ENCODE measurements around the gene GSTO1.
A peak's percentile ranks its signal among the peaks of the same experiment; 100 is the strongest.
"Not testable (repeated sequence)": the region's sequence is repeated elsewhere in the genome, so short reads cannot be mapped to it uniquely, and the experiment has no call there.

Gene GSTO1

GRCh38 chr10:104254493-104255310 lies at the start of gene GSTO1:
Gene GSTO1 (plus strand): TSS chr10:104254892. CDS start chr10:104254929, 37 bp downstream.
- peak; percentile 55 for DNase-seq

DNA sequence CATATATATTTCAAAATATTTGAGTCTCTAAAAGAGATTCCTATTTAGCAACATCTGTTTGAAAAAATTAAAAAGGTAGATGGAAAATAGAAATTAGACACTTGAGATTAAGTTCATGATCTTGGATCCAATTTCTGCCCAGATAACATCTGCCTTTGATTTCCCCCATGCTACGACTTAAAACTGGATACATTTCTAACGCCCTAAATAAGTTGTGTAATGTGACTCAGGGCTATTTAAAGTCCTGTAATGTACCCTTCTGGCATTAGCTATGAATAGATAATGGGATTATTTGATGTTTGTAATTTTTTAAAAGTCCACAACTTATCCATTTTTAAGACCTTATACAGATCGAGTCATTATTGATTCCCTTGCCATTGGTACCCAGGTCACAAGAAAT lies 46.0 kb upstream of the GSTO1 start:
- DNase-seq, result no peak

GRCh38 chr10:104209575-104210198 lies 45.0 kb upstream of the GSTO1 start:
- DNase-seq, result peak; percentile 53

DNA sequence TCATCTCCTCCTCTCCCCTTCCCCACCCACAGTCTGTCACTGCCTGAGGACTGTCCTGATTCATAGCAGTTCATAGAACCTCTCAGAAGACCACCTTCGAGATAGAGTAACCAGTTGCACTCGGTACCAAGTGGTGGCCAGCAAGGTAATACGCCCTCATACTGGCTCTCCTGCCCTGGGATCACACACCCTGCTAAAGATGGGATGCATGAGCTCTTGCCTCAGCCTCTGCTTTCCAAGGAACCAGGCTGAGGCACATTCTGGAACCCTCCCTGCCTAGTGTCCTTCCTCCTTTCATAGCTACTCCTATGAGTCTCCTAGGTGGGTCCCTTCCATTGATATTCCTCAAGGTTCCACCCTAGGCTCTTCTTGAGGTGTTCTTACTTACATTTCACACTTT lies 38.1 kb upstream of the GSTO1 start:
- no peak for DNase-seq

GRCh38 chr10:104218751-104219150 lies 35.9 kb upstream of the GSTO1 start:
- no peak for DNase-seq

GRCh38 chr10:104220522-104220921 lies 34.2 kb upstream of the GSTO1 start:
- DNase-seq, result no peak

DNA sequence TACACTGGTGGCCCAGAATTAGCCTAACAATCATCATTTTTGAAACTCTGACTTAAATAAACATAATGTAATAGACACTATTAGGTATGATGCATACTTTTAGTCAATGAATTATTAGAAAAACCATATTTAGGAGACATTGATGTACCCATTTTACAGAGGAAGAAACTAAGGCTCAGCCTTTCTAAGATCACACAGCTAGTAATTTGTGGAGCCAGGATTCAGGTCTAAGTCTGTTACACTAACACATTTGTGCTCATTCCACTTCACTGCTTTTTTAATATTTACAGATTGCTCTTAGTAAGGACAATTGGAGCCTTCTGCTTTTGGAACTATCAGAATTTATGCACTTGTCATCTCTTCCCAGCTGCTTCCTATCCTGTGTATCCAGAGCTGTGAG lies 31.4 kb upstream of the GSTO1 start:
- DNase-seq, result no peak

DNA sequence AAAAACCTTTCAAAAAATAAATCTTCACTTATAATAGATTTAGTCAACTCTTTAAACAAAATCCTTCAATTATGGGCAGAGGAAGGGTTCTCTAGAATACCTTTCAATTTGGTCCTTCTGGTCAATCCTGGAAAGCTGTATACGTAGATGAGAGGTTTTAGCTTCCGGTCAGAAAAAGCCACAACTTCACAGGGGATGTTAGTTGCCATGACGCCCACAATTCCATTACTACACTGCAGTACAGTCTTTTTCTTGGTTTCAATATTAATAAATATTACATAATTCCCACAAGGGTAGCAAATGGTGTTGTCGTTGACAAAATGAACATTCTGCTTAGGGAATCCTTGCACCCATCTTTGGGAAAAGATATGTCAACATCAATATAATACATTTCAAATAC lies 24.2 kb upstream of the GSTO1 start:
- no peak for DNase-seq

DNA sequence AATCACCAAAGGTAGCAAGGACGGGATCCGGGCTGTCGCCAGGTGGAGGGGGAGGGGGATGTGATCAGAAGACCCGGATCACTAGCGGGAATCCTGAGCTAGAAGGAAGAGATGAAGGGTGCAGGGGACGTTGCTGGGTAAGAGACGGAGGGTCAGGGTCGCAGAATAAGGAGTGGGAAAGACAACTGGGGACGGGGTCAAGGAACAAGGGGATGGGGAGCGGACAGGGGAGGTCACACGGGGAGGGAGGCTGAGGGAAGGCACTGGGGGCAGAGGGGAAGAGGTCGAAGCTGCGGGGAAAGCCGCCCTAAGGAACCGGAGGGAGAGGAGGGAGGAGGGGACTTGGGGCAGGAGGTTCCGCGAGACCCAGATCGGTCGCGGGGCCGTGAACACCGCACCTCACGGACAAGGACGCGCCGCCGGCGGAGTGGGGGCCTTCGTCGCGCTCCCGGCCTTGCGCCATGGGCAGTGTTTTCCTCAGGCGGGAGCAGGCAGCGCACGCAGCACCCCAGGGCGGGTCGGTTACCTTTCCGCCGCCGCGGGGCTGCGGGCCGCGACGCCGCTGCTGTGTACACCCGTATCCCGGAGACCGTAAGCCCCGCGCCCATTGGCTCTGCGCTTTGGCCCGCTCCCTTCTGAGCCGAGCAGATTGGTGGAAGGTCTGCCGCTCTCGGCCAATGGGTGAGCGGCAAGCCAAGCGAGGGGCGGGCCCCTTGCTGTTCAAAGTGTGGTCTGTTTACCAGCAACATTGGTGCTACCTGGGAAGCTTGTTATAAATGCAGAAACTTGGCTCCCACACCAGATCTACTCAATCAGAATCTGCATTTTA lies 22.7 kb upstream of the GSTO1 start, which contains the start of gene CFAP43:
Gene CFAP43, minus strand, starts transcription at position 581 of the 829 bp plus-strand sequence. Its CDS starts 118 bp downstream, at position 463.
- peak; percentile 99 for DNase-seq

DNA sequence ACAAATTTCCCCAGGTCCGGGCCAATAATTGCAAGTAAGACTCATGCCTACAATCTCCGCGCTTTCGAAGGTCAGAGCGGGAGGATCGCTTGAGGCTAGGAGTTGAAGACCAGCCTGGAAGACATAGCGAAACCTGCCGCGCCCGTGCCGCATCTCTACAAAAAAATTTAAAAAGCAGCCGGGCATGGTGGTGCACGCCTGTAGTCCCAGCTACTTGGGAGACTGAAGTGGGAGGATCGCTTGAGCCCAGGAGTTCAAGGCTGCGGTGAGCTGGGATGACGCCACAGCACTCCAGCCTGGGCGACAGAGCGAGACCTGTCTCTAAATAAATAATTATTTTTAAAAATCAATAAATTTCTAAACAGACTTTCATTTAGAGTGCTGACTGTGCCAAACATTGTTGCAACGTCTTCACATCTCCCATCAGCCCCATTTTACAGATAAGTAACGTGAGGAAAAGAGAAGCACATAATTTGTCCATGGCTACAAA lies 22.0 kb upstream of the GSTO1 start:
- no peak for DNase-seq

- no peak for DNase-seq
These were observed 20.9 kb upstream of the GSTO1 start for GRCh38 chr10:104233817-104234216.

- no peak for DNase-seq
These were observed 19.8 kb upstream of the GSTO1 start for GRCh38 chr10:104234934-104235333.

GRCh38 chr10:104235801-104236200 lies 18.9 kb upstream of the GSTO1 start:
- no peak for DNase-seq

GRCh38 chr10:104240078-104240477 lies 14.6 kb upstream of the GSTO1 start:
- no peak for DNase-seq

GRCh38 chr10:104242545-104242944 lies 12.1 kb upstream of the GSTO1 start:
- DNase-seq, result no peak

DNA sequence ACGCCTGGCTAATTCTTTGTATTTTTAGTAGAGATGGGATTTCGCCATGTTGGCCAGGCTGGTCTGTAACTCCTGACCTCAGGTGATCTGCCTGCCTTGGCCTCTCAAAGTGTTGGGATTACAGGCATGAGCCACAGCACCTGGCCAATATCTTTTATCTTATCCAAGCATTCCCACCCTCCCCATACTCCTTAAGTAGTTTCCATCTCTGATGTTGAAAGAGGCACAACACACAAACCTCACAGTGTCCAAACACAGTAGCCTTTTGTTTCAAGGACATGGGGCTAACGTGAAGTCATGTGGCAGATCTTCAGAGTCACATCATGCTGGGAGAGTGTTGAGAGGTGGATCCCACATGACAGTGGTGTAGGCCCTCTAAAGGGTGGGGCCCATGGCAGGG lies 11.7 kb upstream of the GSTO1 start:
- DNase-seq, result not testable (repeated sequence)

- DNase-seq, result no peak
These were observed 11.2 kb upstream of the GSTO1 start for GRCh38 chr10:104243512-104243911.

- DNase-seq, result no peak
These were observed 9.5 kb upstream of the GSTO1 start for GRCh38 chr10:104245066-104245632.

DNA sequence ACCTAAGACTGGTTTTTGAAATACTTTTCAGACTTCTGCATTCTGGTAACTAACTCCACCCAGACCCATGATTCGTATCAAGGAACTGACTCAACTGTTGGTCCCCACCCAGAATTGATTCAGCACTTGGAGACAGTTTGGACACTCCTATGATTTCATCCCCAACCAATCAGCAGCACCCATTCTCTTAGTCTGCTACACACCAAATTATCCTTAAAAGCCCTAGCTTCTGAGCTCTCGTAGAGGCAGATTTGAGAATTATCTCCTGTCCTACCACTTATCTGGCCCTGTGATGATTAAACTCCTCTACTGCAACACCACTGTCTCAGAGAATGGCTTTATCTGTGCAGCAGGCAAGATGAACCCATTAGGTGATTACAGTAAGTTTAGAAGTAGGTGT lies 7.7 kb upstream of the GSTO1 start:
- DNase-seq, result no peak

- no peak for DNase-seq
These were observed 7.1 kb upstream of the GSTO1 start for GRCh38 chr10:104247513-104248146.

GRCh38 chr10:104248931-104249330 lies 5.8 kb upstream of the GSTO1 start:
- not testable (repeated sequence) for DNase-seq

- DNase-seq, result no peak
These were observed 4.3 kb upstream of the GSTO1 start for GRCh38 chr10:104250371-104250770.

Measured in CD4-positive, alpha-beta T cell treated with Interleukin-12 subunit alpha and Interleukin-12 subunit beta, for 1 hour (primary cell).